Measurements from ENCODE around the gene CDC42BPA. TPM values are rescaled to one million over a fixed set of nuclear protein-coding genes. Genes with fewer than 3 reads are reported as not detected.

The CDC42BPA gene
- polyA plus RNA-seq, 2 of the 4 experiments (the other 2 are of a cell fraction), result 11.4 to 28.4 TPM

GRCh38 chr1:227009937-227010336 is 308.4 kb downstream of the CDC42BPA start:
- no peak for TF ChIP-seq MAFK (IDR thresholded peaks at IDR 0.05; ENCODE audit: partially characterized antibody)
- TF ChIP-seq JUNB (IDR thresholded peaks at IDR 0.05), result no peak
- TF ChIP-seq HMGXB4 (CRISPR knock-in tag; IDR thresholded peaks at IDR 0.05; ENCODE audit: borderline replicate concordance), result no peak
- TF ChIP-seq HOXB5 (CRISPR knock-in tag; IDR thresholded peaks at IDR 0.05), result no peak
- no peak for TF ChIP-seq POLR2AphosphoS2 (conservative IDR thresholded peaks at IDR 0.05; ENCODE audit: low read length)
- TF ChIP-seq PHF8 (IDR thresholded peaks at IDR 0.05; ENCODE audit: borderline replicate concordance, low read depth), result no peak
- no peak for TF ChIP-seq GATA3 (IDR thresholded peaks at IDR 0.05; ENCODE audit: borderline replicate concordance)
- TF ChIP-seq ZC3H11A (IDR thresholded peaks at IDR 0.05), result no peak
- TF ChIP-seq HOXB13 (CRISPR knock-in tag; IDR thresholded peaks at IDR 0.05; ENCODE audit: low read depth), result no peak
- TF ChIP-seq SREBF2 (IDR thresholded peaks at IDR 0.05), result no peak
- TF ChIP-seq ATOH8 (CRISPR knock-in tag; IDR thresholded peaks at IDR 0.05; ENCODE audit: low read depth), result no peak
- TF ChIP-seq USF2 (IDR thresholded peaks at IDR 0.05), result no peak
- TF ChIP-seq NR3C1 (IDR thresholded peaks at IDR 0.05), result no peak
- TF ChIP-seq HDAC2 (IDR thresholded peaks at IDR 0.05), result no peak
- TF ChIP-seq RCOR1 (IDR thresholded peaks at IDR 0.05; ENCODE audit: low read depth, low read length), result no peak
- TF ChIP-seq ESRRA (IDR thresholded peaks at IDR 0.05; ENCODE audit: borderline replicate concordance, low read length), result no peak
- TF ChIP-seq HES2 (IDR thresholded peaks at IDR 0.05), result no peak
- no peak for TF ChIP-seq TP53 (CRISPR knock-in tag; IDR thresholded peaks at IDR 0.05)
- TF ChIP-seq FOXS1 (CRISPR knock-in tag; IDR thresholded peaks at IDR 0.05), result no peak
- CTCF ChIA-PET, result no interaction called here

GRCh38 chr1:227006226-227006796 is 312.0 kb downstream of the CDC42BPA start:
- FAIRE-seq (no peak), DNase-seq (ENCODE audit: low read depth in 1 of 2, low spot score in 1 of 2) (no peak), ATAC-seq (no peak)
- 98% methylated on average over 5 of the region's 5 CpGs for WGBS (ENCODE audit: missing lambda C conversion rate)
- CTCF ChIA-PET, result interaction anchor here (0.6 kb wide), 1 partner anchor 803 kb away, joined by 3 read pairs; no protein-coding TSS in a partner anchor
- POLR2A ChIA-PET, result no interaction called here
- Histone ChIP-seq H3K4me2 (no peak overlapping the region), H3K4me3 (no peak overlapping the region), H3K27ac (no peak overlapping the region), H3K9me3 (no peaks in the 10 kb centered on the region), H3K4me1 (no peaks in the 10 kb centered on the region)
- TF ChIP-seq MAFK (IDR thresholded peaks at IDR 0.05; ENCODE audit: partially characterized antibody) (no peak), ESRRA (IDR thresholded peaks at IDR 0.05; ENCODE audit: borderline replicate concordance, low read length) (no peak), EP300 (IDR thresholded peaks at IDR 0.05) (no peak), KDM1A (IDR thresholded peaks at IDR 0.05; ENCODE audit: low read depth) (no peak), ZFP36 (IDR thresholded peaks at IDR 0.05; ENCODE audit: borderline replicate concordance, partially characterized antibody) (no peak), BHLHE40 (IDR thresholded peaks at IDR 0.05; ENCODE audit: low read depth, low read length) (no peak), PHF8 (IDR thresholded peaks at IDR 0.05; ENCODE audit: borderline replicate concordance, low read depth) (no peak), REST (IDR thresholded peaks at IDR 0.05) (no peak), CEBPB (IDR thresholded peaks at IDR 0.05) (no peak), HOXA7 (CRISPR knock-in tag; IDR thresholded peaks at IDR 0.05) (no peak), E2F6 (IDR thresholded peaks at IDR 0.05; ENCODE audit: borderline replicate concordance, low read depth) (no peak)

More at GRCh38 chr1:227009937-227010336, 308.4 kb downstream of the CDC42BPA start:
- Histone ChIP-seq H3K4me1 (no peaks in the 10 kb centered on the region), H3K9me3 (no peaks in the 10 kb centered on the region), H3K27ac (no peak overlapping the region), H3K4me3 (no peak overlapping the region), H3K4me2 (no peak overlapping the region)
- ATAC-seq, result no peak
- POLR2A ChIA-PET, result no interaction called here
- FAIRE-seq, result no peak
- DNase-seq (ENCODE audit: low read depth in 1 of 2, low spot score in 1 of 2), result no peak
